ENCODE data around the gene NDUFAF2. TPM values are rescaled to one million over a fixed set of nuclear protein-coding genes. Genes with fewer than 3 reads are reported as not detected.

NDUFAF2 gene
- total and polyA plus RNA-seq, 2 of the 13 experiments (the other 11 are each of a cell fraction or from before 2014, with no cell fraction given) = 34.0 to 78.4 TPM

GRCh38 chr5:61182449-61182848, 237.4 kb downstream of the NDUFAF2 start:
- Histone ChIP-seq H4K20me1 (ENCODE audit: insufficient read depth, low read length) (no peaks in the 10 kb centered on the region), H3K27ac (ENCODE audit: extremely low read length, insufficient read depth, low read length) (no peak overlapping the region), H3K4me1 (ENCODE audit: insufficient read depth, low read length) (no peaks in the 10 kb centered on the region), H3K9me3 (ENCODE audit: low read length) (no peaks in the 10 kb centered on the region), H3K4me3 (replicated peaks in 1 of 3; ENCODE audit: insufficient read depth in 1 of 3, low read depth in 2 of 3, low read length in 3 of 3) (no peak overlapping the region), H2AFZ (ENCODE audit: low read length) (no peak overlapping the region), H3K9ac (ENCODE audit: insufficient read depth, low read depth, low read length) (no peak overlapping the region), H3K27me3 (ENCODE audit: control insufficient read depth in 1 of 2, insufficient read depth in 2 of 2, low read length in 2 of 2) (no peaks in the 10 kb centered on the region; a peak in 1 of 5 replicates), H3K36me3 (replicated peaks in 1 of 2; ENCODE audit: control insufficient read depth in 1 of 2, insufficient read depth in 2 of 2, low read length in 2 of 2) (no peaks in the 10 kb centered on the region), H3K4me2 (ENCODE audit: low read depth, low read length) (no peak overlapping the region), H3K79me2 (ENCODE audit: insufficient read depth, low read length) (no peaks in the 10 kb centered on the region)
- FAIRE-seq (no peak), ATAC-seq (no peak), DNase-seq (ENCODE audit: low spot score) (no peak)
- no TSS peak for BruUV-seq (replicated peaks)
- intact Hi-C loops (cut with micrococcal nuclease; ENCODE audit: unreplicated experiment) (no loop called here), in situ Hi-C loops (cut with HindIII; ENCODE audit: extremely low pct_ligation_motif_present, low pct_unique_long_range_greater_than_20kb) (no loop called here)
- CTCF ChIA-PET (ENCODE audit: low intra/inter-chr PET ratio, low total read pairs) = no interaction called here
- WGBS (ENCODE audit: low lambda C conversion rate) = 26% methylated on average over 2 of the region's 2 CpGs
- POLR2A ChIA-PET = no interaction called here
- TF ChIP-seq CBX5 (CRISPR knock-in tag; IDR thresholded peaks at IDR 0.05; ENCODE audit: borderline replicate concordance) = no peak
- no peak for TF ChIP-seq BCLAF1 (IDR thresholded peaks at IDR 0.05)
- TF ChIP-seq, protein P1, sequence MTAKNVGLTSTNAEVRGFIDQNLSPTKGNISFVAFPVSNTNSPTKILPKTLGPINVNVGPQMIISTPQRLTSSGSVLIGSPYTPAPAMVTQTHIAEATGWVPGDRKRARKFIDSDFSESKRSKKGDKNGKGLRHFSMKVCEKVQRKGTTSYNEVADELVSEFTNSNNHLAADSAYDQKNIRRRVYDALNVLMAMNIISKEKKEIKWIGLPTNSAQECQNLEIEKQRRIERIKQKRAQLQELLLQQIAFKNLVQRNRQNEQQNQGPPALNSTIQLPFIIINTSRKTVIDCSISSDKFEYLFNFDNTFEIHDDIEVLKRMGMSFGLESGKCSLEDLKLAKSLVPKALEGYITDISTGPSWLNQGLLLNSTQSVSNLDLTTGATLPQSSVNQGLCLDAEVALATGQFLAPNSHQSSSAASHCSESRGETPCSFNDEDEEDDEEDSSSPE (CRISPR knock-in tag; IDR thresholded peaks at IDR 0.05) = no peak
- TF ChIP-seq ZNF574 (CRISPR knock-in tag; IDR thresholded peaks at IDR 0.05) = no peak
- no peak for TF ChIP-seq PBX3 (CRISPR knock-in tag; IDR thresholded peaks at IDR 0.05; ENCODE audit: borderline replicate concordance)
- TF ChIP-seq ZNF530 (CRISPR knock-in tag; IDR thresholded peaks at IDR 0.05; ENCODE audit: low read depth) = no peak
- TF ChIP-seq MTF2 (CRISPR knock-in tag; IDR thresholded peaks at IDR 0.05; ENCODE audit: borderline replicate concordance) = no peak
- no peak for TF ChIP-seq ZNF333 (CRISPR knock-in tag; IDR thresholded peaks at IDR 0.05; ENCODE audit: borderline replicate concordance)
- no peak for TF ChIP-seq ZSCAN31 (CRISPR knock-in tag; IDR thresholded peaks at IDR 0.05; ENCODE audit: low read depth)
- TF ChIP-seq, protein P2, sequence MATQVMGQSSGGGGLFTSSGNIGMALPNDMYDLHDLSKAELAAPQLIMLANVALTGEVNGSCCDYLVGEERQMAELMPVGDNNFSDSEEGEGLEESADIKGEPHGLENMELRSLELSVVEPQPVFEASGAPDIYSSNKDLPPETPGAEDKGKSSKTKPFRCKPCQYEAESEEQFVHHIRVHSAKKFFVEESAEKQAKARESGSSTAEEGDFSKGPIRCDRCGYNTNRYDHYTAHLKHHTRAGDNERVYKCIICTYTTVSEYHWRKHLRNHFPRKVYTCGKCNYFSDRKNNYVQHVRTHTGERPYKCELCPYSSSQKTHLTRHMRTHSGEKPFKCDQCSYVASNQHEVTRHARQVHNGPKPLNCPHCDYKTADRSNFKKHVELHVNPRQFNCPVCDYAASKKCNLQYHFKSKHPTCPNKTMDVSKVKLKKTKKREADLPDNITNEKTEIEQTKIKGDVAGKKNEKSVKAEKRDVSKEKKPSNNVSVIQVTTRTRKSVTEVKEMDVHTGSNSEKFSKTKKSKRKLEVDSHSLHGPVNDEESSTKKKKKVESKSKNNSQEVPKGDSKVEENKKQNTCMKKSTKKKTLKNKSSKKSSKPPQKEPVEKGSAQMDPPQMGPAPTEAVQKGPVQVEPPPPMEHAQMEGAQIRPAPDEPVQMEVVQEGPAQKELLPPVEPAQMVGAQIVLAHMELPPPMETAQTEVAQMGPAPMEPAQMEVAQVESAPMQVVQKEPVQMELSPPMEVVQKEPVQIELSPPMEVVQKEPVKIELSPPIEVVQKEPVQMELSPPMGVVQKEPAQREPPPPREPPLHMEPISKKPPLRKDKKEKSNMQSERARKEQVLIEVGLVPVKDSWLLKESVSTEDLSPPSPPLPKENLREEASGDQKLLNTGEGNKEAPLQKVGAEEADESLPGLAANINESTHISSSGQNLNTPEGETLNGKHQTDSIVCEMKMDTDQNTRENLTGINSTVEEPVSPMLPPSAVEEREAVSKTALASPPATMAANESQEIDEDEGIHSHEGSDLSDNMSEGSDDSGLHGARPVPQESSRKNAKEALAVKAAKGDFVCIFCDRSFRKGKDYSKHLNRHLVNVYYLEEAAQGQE (IDR thresholded peaks at IDR 0.05; ENCODE audit: borderline replicate concordance in 1 of 2, low read depth in 1 of 2, low read length in 2 of 2) = no peak
- no peak for TF ChIP-seq ZNF136 (CRISPR knock-in tag; IDR thresholded peaks at IDR 0.05; ENCODE audit: low read depth)
